GM19238 (cell line): ENCODE data around the gene RPRM.
A peak's percentile ranks its signal among the peaks of the same experiment; 100 is the strongest.
"Not testable (repeated sequence)": the region's sequence is repeated elsewhere in the genome, so short reads cannot be mapped to it uniquely, and the experiment has no call there.

Experiments
- DNase-seq: peaks from one replicate; pipeline ENCODE4 v3.0.0; 2011; ENCODE audit warnings: low spot score; ENCODE audit not compliant: insufficient read length

RPRM gene

GRCh38 chr2:153478289-153479261 is at the start of gene RPRM:
RPRM (minus strand) TSS chr2:153478762; CDS start chr2:153478565, 197 bp downstream.
- DNase-seq: peak; percentile 53

- no peak for DNase-seq
Observed at GRCh38 chr2:153519257-153519875, 40.8 kb upstream of the RPRM start.

GRCh38 chr2:153512331-153512730 is 33.8 kb upstream of the RPRM start:
- DNase-seq: no peak

- DNase-seq: no peak
Observed at GRCh38 chr2:153510996-153511395, 32.4 kb upstream of the RPRM start.

- no peak for DNase-seq
Observed at GRCh38 chr2:153509133-153509532, 30.6 kb upstream of the RPRM start.

GRCh38 chr2:153506499-153506898 is 27.9 kb upstream of the RPRM start:
- not testable (repeated sequence) for DNase-seq

GRCh38 chr2:153499439-153499838 is 20.9 kb upstream of the RPRM start:
- no peak for DNase-seq

GRCh38 chr2:153497938-153498629 is 19.5 kb upstream of the RPRM start:
- DNase-seq: no peak

- no peak for DNase-seq
Observed at GRCh38 chr2:153495725-153496124, 17.2 kb upstream of the RPRM start.

GRCh38 chr2:153488072-153488471 is 9.5 kb upstream of the RPRM start:
- no peak for DNase-seq

- DNase-seq: no peak
Observed at GRCh38 chr2:153487448-153487847, 8.9 kb upstream of the RPRM start.

- DNase-seq: no peak
Observed at GRCh38 chr2:153479573-153479972, 1.0 kb upstream of the RPRM start.

- DNase-seq: no peak
Observed at GRCh38 chr2:153477636-153478288, 800 bp downstream of the RPRM start.

GRCh38 chr2:153476816-153477635 is 1.5 kb downstream of the RPRM start:
- no peak for DNase-seq

GRCh38 chr2:153476491-153476815 is 2.1 kb downstream of the RPRM start:
- no peak for DNase-seq

GRCh38 chr2:153474876-153475435 is 3.6 kb downstream of the RPRM start:
- DNase-seq: no peak

GRCh38 chr2:153474407-153474806 is 4.2 kb downstream of the RPRM start:
- DNase-seq: no peak

- no peak for DNase-seq
Observed at GRCh38 chr2:153470867-153471266, 7.7 kb downstream of the RPRM start.

- DNase-seq: no peak
Observed at GRCh38 chr2:153464395-153464794, 14.2 kb downstream of the RPRM start.

- no peak for DNase-seq
Observed at GRCh38 chr2:153462338-153462859, 16.2 kb downstream of the RPRM start.
